BJ (cell line): ENCODE measurements around the gene ERMP1. TPM values are rescaled to one million over a fixed set of nuclear protein-coding genes. Genes with fewer than 3 reads are reported as not detected.

ENCODE experiments used
- CTCF ChIA-PET: fragments of 350-600 bp; formaldehyde crosslinking; extraction: SDS; loops from one replicate; lab custom pipeline; 2021; ENCODE audit warnings: antibody characterized with exemption, inconsistent platforms; lab: Yijun Ruan, JAX
- POLR2A ChIA-PET: fragments of 300-600 bp; sonication (Branson Sonifier 250); formaldehyde crosslinking; extraction: SDS; loops from one replicate; lab custom pipeline; 2021; ENCODE audit warnings: antibody characterized with exemption; lab: Charles Lee
- DNase-seq: peaks from one replicate; pipeline ENCODE4 v3.0.0-alpha.2; 2011; ENCODE audit warnings: low read depth
- H3K27me3 ChIP-seq: 2 replicates; pipeline ENCODE4 v1.6.0; 2011; ENCODE audit warnings: low read length; ENCODE audit not compliant: control insufficient read depth, insufficient read depth
- H3K36me3 ChIP-seq: 2 replicates; pipeline ENCODE4 v1.5.1; 2011; ENCODE audit warnings: low read length; ENCODE audit not compliant: control insufficient read depth, insufficient read depth
- H3K4me3 ChIP-seq: 2 replicates; pipeline ENCODE4 v1.5.1; 2011; ENCODE audit warnings: low read depth, mild to moderate bottlenecking, control low read depth, low read length
- CTCF ChIP-seq: IDR thresholded peaks from 2 replicates; pipeline ENCODE4 v1.5.1; 2011; ENCODE audit warnings: low read depth, mild to moderate bottlenecking, control low read depth, inconsistent platforms, low read length, moderate library complexity; ENCODE audit not compliant: insufficient read depth
- polyA plus RNA-seq: library from polyadenylated mRNA; depleted of rRNA; stranded (reverse); fragments of >200 nt; gene quantifications from 2 replicates; pipeline ENCODE4 v1.2.3, GENCODE V29; 2011

The ERMP1 gene
- polyA plus RNA-seq, 1 experiment, result 2.3 TPM

GRCh38 chr9:5864446-5864845 is 31.5 kb upstream of the ERMP1 start:
- no peak overlapping the region for H3K4me3 ChIP-seq
- H3K36me3 ChIP-seq, result no peaks in the 10 kb centered on the region
- no peak for TF ChIP-seq CTCF
- ChIA-PET POLR2A (no interaction called here), CTCF (interaction anchor here (0.7 to 0.9 kb wide), 4 partner anchors 10 to 32 kb away, joined by 3 read pairs; partner anchors contain the start of gene ERMP1)
- H3K27me3 ChIP-seq, result no peaks in the 10 kb centered on the region
- no peak for DNase-seq

GRCh38 chr9:5863092-5863746 is 30.3 kb upstream of the ERMP1 start:
- Histone ChIP-seq H3K27me3 (no peaks in the 10 kb centered on the region; the same call in 1 of the 2 replicates), H3K36me3 (no peaks in the 10 kb centered on the region), H3K4me3 (no peak overlapping the region)
- no peak for DNase-seq
- ChIA-PET POLR2A (no interaction called here), CTCF (interaction anchor here (0.7 to 1.7 kb wide), 4 partner anchors 22 to 82 kb away, joined by 3 read pairs; partner anchors contain the start of gene ERMP1)
- no peak for TF ChIP-seq CTCF

GRCh38 chr9:5858833-5859232 is 25.9 kb upstream of the ERMP1 start:
- DNase-seq, result no peak
- Histone ChIP-seq H3K4me3 (no peak overlapping the region), H3K27me3 (no peaks in the 10 kb centered on the region; the same call in none of the 2 replicates), H3K36me3 (no peaks in the 10 kb centered on the region)
- no peak for TF ChIP-seq CTCF
- POLR2A ChIA-PET, result no interaction called here
- CTCF ChIA-PET, result interaction anchor here (1.2 kb wide), 1 partner anchor 10 kb away, joined by 4 read pairs; no protein-coding TSS in a partner anchor

- no peaks in the 10 kb centered on the region for H3K36me3 ChIP-seq
- peaks cover 1% of the 10 kb centered on the region for H3K27me3 ChIP-seq
- H3K4me3 ChIP-seq, result no peak overlapping the region
- no peak for TF ChIP-seq CTCF
- ChIA-PET CTCF (interaction anchor here (0.8 kb wide), 1 partner anchor 28 kb away, joined by 4 read pairs; no protein-coding TSS in a partner anchor), POLR2A (no interaction called here)
- no peak for DNase-seq
Observed at GRCh38 chr9:5857928-5858327, 25.0 kb upstream of the ERMP1 start.

- TF ChIP-seq CTCF, result no peak
- peaks cover 3% of the 10 kb centered on the region for H3K27me3 ChIP-seq
- DNase-seq, result no peak
- CTCF ChIA-PET, result interaction anchor here (1.0 to 1.3 kb wide), 3 partner anchors 10 to 22 kb away, joined by 3 read pairs; partner anchors contain the start of gene ERMP1
- POLR2A ChIA-PET, result interaction anchor here (0.6 kb wide), 1 partner anchor 8 kb away, joined by 3 read pairs; no protein-coding TSS in a partner anchor
- H3K36me3 ChIP-seq, result no peaks in the 10 kb centered on the region
- H3K4me3 ChIP-seq, result no peak overlapping the region
Observed at GRCh38 chr9:5854063-5854790, 21.3 kb upstream of the ERMP1 start.
